H1 (cell line): ENCODE results near the gene PTPRR.

Experiments used
- BACH1 ChIP-seq: IDR thresholded peaks from 2 replicates; pipeline ENCODE4 v1.6.1; 2012; ENCODE audit warnings: low read length, improper control_type of control experiment
- BCL11A ChIP-seq, 2 experiments: IDR thresholded peaks; one replicate each; pipeline ENCODE4 v1.6.1; 2011; ENCODE audit warnings: low read depth in 2 of 2, low read length in 2 of 2, mild to moderate bottlenecking in 2 of 2
- CTCF ChIP-seq, 3 experiments: IDR thresholded peaks; 1 replicate in 2 of 3; 2 replicates in 1 of 3; pipeline versions ENCODE4 v1.5.1 to v1.6.1; 2011; ENCODE audit warnings: low read length in 3 of 3, mild to moderate bottlenecking in 3 of 3, inconsistent platforms in 2 of 3, low read depth in 1 of 3, moderate library complexity in 1 of 3; ENCODE audit not compliant: insufficient read depth in 1 of 3; ENCODE audit errors: control extremely low read depth in 1 of 3
- EP300 ChIP-seq, 2 experiments: IDR thresholded peaks; 1 replicate in 1 of 2; 2 replicates in 1 of 2; pipeline ENCODE4 v1.6.1; 2011 to 2012; ENCODE audit warnings: low read depth in 2 of 2, low read length in 2 of 2, mild to moderate bottlenecking in 2 of 2, borderline replicate concordance in 1 of 2, inconsistent platforms in 1 of 2, moderate library complexity in 1 of 2
- POLR2A ChIP-seq, 2 experiments: IDR thresholded peaks; 1 replicate in 1 of 2; 2 replicates in 1 of 2; pipeline ENCODE4 v1.6.1; 2011; ENCODE audit warnings: low read depth in 2 of 2, low read length in 2 of 2, mild to moderate bottlenecking in 2 of 2; ENCODE audit errors: control extremely low read depth in 1 of 2

GRCh38 chr12:70826156-70826555 lies 94.4 kb downstream of the PTPRR start:
- TF ChIP-seq BACH1 (no peak), POLR2A (IDR thresholded peaks at IDR 0.05; ENCODE audit: control extremely low read depth in 1 of 2, low read depth in 2 of 2, low read length in 2 of 2) (no peak), EP300 (IDR thresholded peaks at IDR 0.05; ENCODE audit: borderline replicate concordance in 1 of 2, low read depth in 2 of 2, low read length in 2 of 2) (no peak), BCL11A (IDR thresholded peaks at IDR 0.05; ENCODE audit: low read depth in 2 of 2, low read length in 2 of 2) (no peak), CTCF (IDR thresholded peaks at IDR 0.05; ENCODE audit: control extremely low read depth in 1 of 3, insufficient read depth in 1 of 3, low read depth in 1 of 3, low read length in 3 of 3) (no peak)
